OCI-LY1 (cell line): ENCODE data around the gene DIAPH2.

Source experiments
- H2AFZ ChIP-seq: fragments of 200-600 bp; sonication (generic), shearing (Covaris generic); 2 replicates; pipeline ENCODE4 v1.6.0; 2014; ENCODE audit warnings: antibody characterized with exemption, mild to moderate bottlenecking, low read length
- H3F3A ChIP-seq: fragments of 200-600 bp; sonication (generic), shearing (Covaris generic); 2 replicates; pipeline ENCODE4 v1.6.0; 2014; ENCODE audit warnings: mild to moderate bottlenecking, antibody characterized with exemption, low read length, moderate library complexity; ENCODE audit not compliant: insufficient read depth
- H3K27ac ChIP-seq: fragments of 200-600 bp; sonication (generic); 2 replicates; pipeline ENCODE4 v1.5.1; 2014; ENCODE audit warnings: low read length, mixed run types, mild to moderate bottlenecking, low read depth; ENCODE audit not compliant: poor library complexity, severe bottlenecking
- H3K27me3 ChIP-seq: fragments of 200-600 bp; sonication (generic); 2 replicates; pipeline ENCODE4 v1.6.0; 2014; ENCODE audit warnings: antibody characterized with exemption, mild to moderate bottlenecking, low read length, moderate library complexity; ENCODE audit not compliant: insufficient read depth
- H3K36me3 ChIP-seq: fragments of 200-600 bp; sonication (generic); 2 replicates; pipeline ENCODE4 v1.6.1; 2014; ENCODE audit warnings: mild to moderate bottlenecking, antibody characterized with exemption, low read length, moderate library complexity, mixed read lengths; ENCODE audit not compliant: insufficient read depth
- H3K4me1 ChIP-seq: fragments of 200-600 bp; sonication (generic); 2 replicates; pipeline ENCODE4 v1.5.1; 2014; ENCODE audit warnings: mild to moderate bottlenecking, low read length, moderate library complexity; ENCODE audit not compliant: insufficient read depth, severe bottlenecking
- H3K4me2 ChIP-seq: fragments of 200-600 bp; sonication (generic), shearing (Covaris generic); 2 replicates; pipeline ENCODE4 v1.6.1; 2014; ENCODE audit warnings: low read length
- H3K4me3 ChIP-seq: fragments of 200-600 bp; sonication (generic); 2 replicates; pipeline ENCODE4 v1.5.1; 2014; ENCODE audit warnings: low read length, low read depth, mild to moderate bottlenecking, mixed read lengths; ENCODE audit not compliant: poor library complexity, severe bottlenecking
- H3K79me2 ChIP-seq: fragments of 200-600 bp; shearing (Covaris generic); 2 replicates; pipeline ENCODE4 v1.6.1; 2016; ENCODE audit warnings: mixed run types, low read length, mixed read lengths; ENCODE audit not compliant: insufficient read depth
- H3K9ac ChIP-seq: fragments of 200-600 bp; sonication (generic), shearing (Covaris generic); 2 replicates; pipeline ENCODE4 v1.6.1; 2014; ENCODE audit warnings: mild to moderate bottlenecking, low read length, mixed read lengths
- H3K9me2 ChIP-seq: fragments of 200-600 bp; sonication (generic), shearing (Covaris generic); 2 replicates; pipeline ENCODE4 v1.6.1; 2014; ENCODE audit warnings: low read depth, mild to moderate bottlenecking, low read length, mixed read lengths
- H3K9me3 ChIP-seq: fragments of 200-600 bp; shearing (Covaris generic); 2 replicates; pipeline ENCODE4 v1.6.1; 2014; ENCODE audit warnings: low read length, mixed read lengths
- H4K20me1 ChIP-seq: fragments of 200-600 bp; sonication (generic), shearing (Covaris generic); 2 replicates; pipeline ENCODE4 v1.6.0; 2016; ENCODE audit warnings: mild to moderate bottlenecking, low read length; ENCODE audit not compliant: insufficient read depth
- EZH2 ChIP-seq: fragments of 200-600 bp; sonication (generic), shearing (Covaris generic); IDR thresholded peaks from 2 replicates; pipeline ENCODE4 v1.8.0; 2017; ENCODE audit warnings: borderline replicate concordance, mixed run types, mild to moderate bottlenecking, antibody characterized with exemption, low read length, moderate library complexity, mixed read lengths
- TF ChIP-seq, protein P1 (sequence below): fragments of 200-600 bp; sonication (generic), shearing (Covaris generic); IDR thresholded peaks from 2 replicates; pipeline ENCODE4 v1.5.1; 2017; ENCODE audit warnings: mild to moderate bottlenecking, antibody characterized with exemption, low read length, moderate library complexity, mixed read lengths

DIAPH2 gene

GRCh38 chrX:97145934-97146333, 461.3 kb downstream of the DIAPH2 start:
- no peaks in the 10 kb centered on the region for H3K36me3 ChIP-seq
- H3K79me2 ChIP-seq: no peaks in the 10 kb centered on the region
- H3K9me2 ChIP-seq: no peaks in the 10 kb centered on the region
- H3K4me2 ChIP-seq: no peak overlapping the region
- no peak overlapping the region for H3K9ac ChIP-seq
- no peaks in the 10 kb centered on the region for H3F3A ChIP-seq
- H4K20me1 ChIP-seq: no peaks in the 10 kb centered on the region
- H3K9me3 ChIP-seq: no peaks in the 10 kb centered on the region
- TF ChIP-seq EZH2: no peak
- TF ChIP-seq, protein P1, sequence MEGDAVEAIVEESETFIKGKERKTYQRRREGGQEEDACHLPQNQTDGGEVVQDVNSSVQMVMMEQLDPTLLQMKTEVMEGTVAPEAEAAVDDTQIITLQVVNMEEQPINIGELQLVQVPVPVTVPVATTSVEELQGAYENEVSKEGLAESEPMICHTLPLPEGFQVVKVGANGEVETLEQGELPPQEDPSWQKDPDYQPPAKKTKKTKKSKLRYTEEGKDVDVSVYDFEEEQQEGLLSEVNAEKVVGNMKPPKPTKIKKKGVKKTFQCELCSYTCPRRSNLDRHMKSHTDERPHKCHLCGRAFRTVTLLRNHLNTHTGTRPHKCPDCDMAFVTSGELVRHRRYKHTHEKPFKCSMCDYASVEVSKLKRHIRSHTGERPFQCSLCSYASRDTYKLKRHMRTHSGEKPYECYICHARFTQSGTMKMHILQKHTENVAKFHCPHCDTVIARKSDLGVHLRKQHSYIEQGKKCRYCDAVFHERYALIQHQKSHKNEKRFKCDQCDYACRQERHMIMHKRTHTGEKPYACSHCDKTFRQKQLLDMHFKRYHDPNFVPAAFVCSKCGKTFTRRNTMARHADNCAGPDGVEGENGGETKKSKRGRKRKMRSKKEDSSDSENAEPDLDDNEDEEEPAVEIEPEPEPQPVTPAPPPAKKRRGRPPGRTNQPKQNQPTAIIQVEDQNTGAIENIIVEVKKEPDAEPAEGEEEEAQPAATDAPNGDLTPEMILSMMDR: no peak
- H3K4me1 ChIP-seq: no peaks in the 10 kb centered on the region
- H3K27me3 ChIP-seq: no peaks in the 10 kb centered on the region
- no peak overlapping the region for H3K27ac ChIP-seq
- no peak overlapping the region for H3K4me3 ChIP-seq
- no peak overlapping the region for H2AFZ ChIP-seq

GRCh38 chrX:97155816-97156215, 471.2 kb downstream of the DIAPH2 start:
- Histone ChIP-seq H3F3A (no peaks in the 10 kb centered on the region), H3K36me3 (no peaks in the 10 kb centered on the region), H3K4me2 (no peak overlapping the region), H3K27me3 (no peaks in the 10 kb centered on the region), H3K4me3 (no peak overlapping the region), H2AFZ (no peak overlapping the region), H3K4me1 (no peaks in the 10 kb centered on the region), H3K9ac (no peak overlapping the region), H3K79me2 (no peaks in the 10 kb centered on the region), H4K20me1 (no peaks in the 10 kb centered on the region), H3K27ac (no peak overlapping the region), H3K9me3 (no peaks in the 10 kb centered on the region), H3K9me2 (no peaks in the 10 kb centered on the region)
- TF ChIP-seq EZH2: no peak
- TF ChIP-seq, protein P1: no peak

GRCh38 chrX:97158269-97158668, 473.6 kb downstream of the DIAPH2 start:
- Histone ChIP-seq H3K4me2 (no peak overlapping the region), H3K4me3 (no peak overlapping the region), H3K79me2 (no peaks in the 10 kb centered on the region), H4K20me1 (no peaks in the 10 kb centered on the region), H3K27me3 (no peaks in the 10 kb centered on the region), H3K4me1 (no peaks in the 10 kb centered on the region), H3K27ac (no peak overlapping the region), H2AFZ (no peak overlapping the region), H3K9ac (no peak overlapping the region), H3K9me2 (no peaks in the 10 kb centered on the region), H3K9me3 (no peaks in the 10 kb centered on the region), H3F3A (no peaks in the 10 kb centered on the region), H3K36me3 (no peaks in the 10 kb centered on the region)
- TF ChIP-seq, protein P1: no peak
- no peak for TF ChIP-seq EZH2
